NCI-H187 treated with DMSO at 0.1 percent for 48 hours (cell line): ENCODE measurements around the gene UQCRC2.
"Not testable (repeated sequence)": the region's sequence is repeated elsewhere in the genome, so short reads cannot be mapped to it uniquely, and the experiment has no call there.

ENCODE experiments used
- DNase-seq: peaks from one replicate; lab custom pipeline; 2025; lab: John Stamatoyannopoulos, UW

Gene UQCRC2

GRCh38 chr16:22010902-22011301, 57.7 kb downstream of the UQCRC2 start:
- no peak for DNase-seq

GRCh38 chr16:22012241-22012640, 59.1 kb downstream of the UQCRC2 start:
- DNase-seq: no peak

GRCh38 chr16:22013486-22013885, 60.3 kb downstream of the UQCRC2 start:
- DNase-seq: no peak

GRCh38 chr16:22014271-22014873, 61.2 kb downstream of the UQCRC2 start:
- DNase-seq: no peak

- no peak for DNase-seq
Observed at GRCh38 chr16:22016927-22017326, 63.8 kb downstream of the UQCRC2 start.

GRCh38 chr16:22018559-22018958, 65.4 kb downstream of the UQCRC2 start:
- no peak for DNase-seq

- no peak for DNase-seq
Observed at GRCh38 chr16:22022151-22022550, 69.0 kb downstream of the UQCRC2 start.

GRCh38 chr16:22023505-22023904, 70.3 kb downstream of the UQCRC2 start:
- DNase-seq: no peak

- DNase-seq: not testable (repeated sequence)
Observed at GRCh38 chr16:22024785-22025184, 71.6 kb downstream of the UQCRC2 start.

GRCh38 chr16:22027633-22028032, 74.5 kb downstream of the UQCRC2 start:
- no peak for DNase-seq

GRCh38 chr16:22029632-22030031, 76.5 kb downstream of the UQCRC2 start:
- DNase-seq: no peak

- DNase-seq: no peak
Observed at GRCh38 chr16:22030087-22030812, 77.1 kb downstream of the UQCRC2 start.

GRCh38 chr16:22031483-22032083, 78.4 kb downstream of the UQCRC2 start:
- DNase-seq: no peak
